T47D (cell line): Measurements from ENCODE around the gene CLEC4F.

Source experiments
- DNase-seq, 2 experiments: peaks; one replicate each; pipeline versions ENCODE4 v3.0.0 to v3.0.0-alpha.2; 2011 to 2012; ENCODE audit warnings: low read depth in 1 of 2, low spot score in 1 of 2
- JUND ChIP-seq: IDR thresholded peaks from 2 replicates; pipeline ENCODE4 v1.6.1; 2012; ENCODE audit warnings: low read depth
- in situ Hi-C: cut with HindIII; loops from 2 replicates; pipeline ENCODE4 v1.10.0; 2016; ENCODE audit warnings: low sequenced_read_pairs, low pct_unique_long_range_greater_than_20kb

Gene CLEC4F

DNA sequence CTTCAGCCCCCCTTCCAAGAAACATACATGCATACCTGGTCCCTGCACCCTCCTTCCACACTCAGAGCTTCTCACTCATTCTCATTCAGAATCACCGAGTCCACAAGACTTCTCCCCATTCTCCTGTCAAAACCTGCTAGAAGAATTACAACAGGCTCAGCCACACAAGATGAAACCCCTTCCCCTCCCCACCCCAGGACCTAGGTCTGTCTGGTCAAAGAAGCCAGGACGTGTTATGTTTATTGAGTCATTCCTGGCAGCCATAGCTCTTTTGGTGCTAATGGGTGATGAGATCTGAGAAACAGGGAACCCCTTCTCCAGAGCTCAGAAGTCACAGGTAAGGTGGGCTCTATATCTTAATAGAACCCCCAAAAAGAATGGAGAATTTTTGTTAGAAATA lies 50.9 kb downstream of the CLEC4F start:
- TF ChIP-seq JUND, result no peak

DNA sequence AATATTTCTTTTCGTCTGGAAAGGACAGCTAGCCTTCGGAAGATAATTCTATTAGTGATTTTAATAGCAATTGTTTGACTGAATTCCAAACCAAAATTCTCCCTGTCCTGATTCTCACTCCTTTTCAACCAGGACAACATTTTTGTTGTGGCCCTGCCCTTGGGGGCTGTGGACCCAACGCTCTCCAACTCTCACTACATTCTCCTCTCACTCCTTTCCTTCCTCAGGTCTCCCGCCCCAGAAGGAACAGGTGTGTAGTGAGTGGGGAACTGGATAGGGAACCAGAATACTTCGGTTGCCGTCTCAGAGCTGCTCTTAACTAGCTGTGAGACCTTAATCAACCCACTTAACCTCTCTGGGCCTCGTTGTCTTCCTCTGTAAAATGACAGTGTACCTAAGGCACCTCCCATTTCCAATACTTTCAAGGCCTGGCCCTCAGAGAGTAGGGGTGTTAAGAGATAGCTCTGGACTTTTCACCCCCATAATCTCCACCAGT lies 51.8 kb downstream of the CLEC4F start:
- no peak for TF ChIP-seq JUND
- in situ Hi-C loops, result no loop called here
- no peak for DNase-seq

More for the DNA sequence above, 50.9 kb downstream of the CLEC4F start:
- no peak for DNase-seq
- in situ Hi-C loops, result no loop called here

DNA sequence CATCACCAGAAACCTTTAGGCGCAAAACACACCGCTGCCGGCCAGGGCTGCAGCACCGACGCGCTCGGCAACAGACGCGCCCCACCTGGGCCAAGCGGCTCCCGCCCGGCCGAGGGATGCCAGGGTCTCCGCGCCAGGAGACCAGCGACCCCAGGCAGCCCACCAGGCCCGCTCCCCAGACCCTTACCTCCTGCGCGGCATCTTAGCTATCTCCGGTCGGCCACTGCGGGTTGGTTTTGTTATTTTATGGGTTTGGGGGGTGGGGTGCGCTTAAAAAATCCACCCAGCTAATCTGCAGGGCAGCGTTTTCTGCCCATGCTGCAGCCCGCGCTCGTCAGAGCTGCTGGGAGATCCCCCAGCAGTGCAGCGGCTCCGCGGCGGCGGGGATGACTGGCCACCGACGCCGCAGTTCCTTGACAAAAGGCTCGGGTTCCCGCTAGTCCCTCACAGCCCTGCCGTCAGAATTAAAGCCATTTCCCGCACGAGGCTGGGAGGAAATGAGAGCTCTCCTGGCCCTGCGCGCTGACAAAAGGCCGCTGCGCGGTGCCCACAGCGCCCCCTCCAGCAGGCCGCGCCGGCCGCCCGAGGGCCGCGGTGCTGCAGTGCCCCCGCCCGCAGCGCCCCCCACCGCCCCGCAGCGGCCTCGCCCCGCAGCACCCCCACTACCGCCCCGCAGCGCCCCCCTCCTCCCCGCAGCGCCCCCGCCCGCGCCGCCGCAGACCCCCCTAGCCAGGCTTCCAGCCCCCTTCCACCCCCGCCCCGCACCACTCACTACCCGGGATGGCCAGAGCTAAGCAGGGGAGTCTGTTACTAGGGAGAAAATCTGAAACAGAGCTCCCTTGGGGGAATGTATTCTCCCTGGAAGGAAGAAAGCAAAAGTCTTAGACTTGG lies 52.5 kb downstream of the CLEC4F start, which contains the start of gene ADD2:
TSS of gene ADD2 (minus strand) at position 502 of the 891 bp plus-strand sequence. CDS start 61,792 bp downstream, outside the sequence.
- in situ Hi-C loops, result no loop called here
- no peak for TF ChIP-seq JUND

DNA sequence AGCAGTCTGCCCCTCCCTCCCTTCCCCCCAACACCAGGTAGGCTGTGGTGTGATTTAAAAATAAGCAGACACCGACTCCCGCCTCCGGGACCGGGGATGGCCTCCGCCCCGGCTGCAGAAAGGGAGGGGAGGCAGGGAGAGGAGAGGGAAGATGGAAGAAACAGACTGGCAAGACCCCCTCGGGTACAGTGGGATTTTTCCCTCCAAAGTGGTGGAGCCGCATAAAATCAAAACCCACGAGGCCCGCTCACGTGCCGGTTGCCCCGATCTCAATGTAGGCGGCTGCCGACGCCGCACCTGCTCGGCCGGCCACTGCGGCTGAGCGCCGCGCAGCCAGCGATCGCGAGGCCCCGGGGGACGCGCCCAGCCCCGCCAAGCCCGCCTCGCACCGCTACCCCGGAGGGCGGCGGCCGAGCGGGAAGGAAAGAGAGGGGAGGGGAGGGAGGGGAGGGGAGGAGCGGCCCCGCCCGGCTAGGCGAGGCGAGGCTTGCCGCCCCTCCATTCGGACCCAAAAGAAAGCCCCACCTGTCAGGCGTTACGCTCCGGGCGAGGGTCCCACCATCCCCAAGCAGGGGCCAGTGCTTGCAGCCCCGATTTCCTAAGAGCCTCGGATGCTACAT lies 53.2 kb downstream of the CLEC4F start:
- no peak for DNase-seq
- no peak for TF ChIP-seq JUND

More for the DNA sequence above, 52.5 kb downstream of the CLEC4F start, which contains the start of gene ADD2:
- no peak for DNase-seq

DNA sequence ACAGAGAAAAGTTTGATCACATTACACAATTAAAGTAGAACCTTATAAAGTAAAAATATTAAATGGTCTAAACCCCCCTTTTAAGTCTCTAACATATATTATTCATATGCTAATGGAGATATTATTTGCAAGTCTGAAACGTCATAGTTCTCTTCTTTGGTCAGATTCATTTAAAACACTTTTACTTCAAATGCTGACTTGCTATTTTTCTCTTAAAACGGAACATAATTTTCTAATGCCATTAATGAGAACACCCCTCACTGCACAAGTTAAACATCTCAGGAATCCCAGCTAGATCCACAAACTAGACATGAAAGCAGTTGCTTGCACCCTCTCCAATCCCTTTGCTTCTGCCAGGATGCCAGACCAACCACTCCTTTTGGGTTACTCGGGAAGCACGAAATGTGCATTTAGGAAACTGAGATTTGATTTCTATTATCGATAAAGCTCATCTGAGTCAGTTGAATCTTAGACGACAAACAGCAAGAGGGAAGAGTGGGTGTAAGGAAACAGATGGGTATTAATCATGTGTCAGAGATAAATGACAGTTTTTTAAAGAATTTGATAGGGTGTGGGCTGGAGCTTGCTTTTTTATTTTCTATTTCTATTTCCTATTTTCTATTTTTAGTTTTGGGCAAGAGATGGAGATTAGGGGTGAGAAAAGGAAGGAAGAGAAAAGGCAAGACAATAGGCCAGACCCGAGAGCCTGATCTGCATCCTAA lies 53.9 kb downstream of the CLEC4F start:
- in situ Hi-C loops, result no loop called here
- TF ChIP-seq JUND, result no peak
- DNase-seq, result no peak

More for the DNA sequence above, 53.2 kb downstream of the CLEC4F start:
- in situ Hi-C loops, result no loop called here

DNA sequence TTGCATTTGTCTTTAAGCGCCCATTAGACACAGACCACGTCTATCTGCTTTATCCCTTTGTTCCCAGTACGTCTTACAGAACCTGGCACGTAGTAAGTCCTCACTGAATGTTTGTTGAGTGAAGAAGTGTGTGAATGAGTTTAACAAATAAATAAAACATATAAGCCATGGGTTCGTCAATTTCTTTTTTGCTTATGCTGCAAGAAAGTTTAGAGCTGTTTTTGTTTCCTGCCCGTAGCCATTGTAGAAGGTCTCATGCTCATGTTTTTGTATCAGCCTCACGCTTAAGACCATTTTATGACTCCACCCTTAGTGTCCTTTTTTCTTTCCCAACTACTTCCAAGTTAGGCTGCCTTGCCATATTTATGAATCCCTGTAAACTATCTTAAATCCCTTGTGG lies 54.9 kb downstream of the CLEC4F start:
- in situ Hi-C loops, result no loop called here
- TF ChIP-seq JUND, result no peak
- no peak for DNase-seq

DNA sequence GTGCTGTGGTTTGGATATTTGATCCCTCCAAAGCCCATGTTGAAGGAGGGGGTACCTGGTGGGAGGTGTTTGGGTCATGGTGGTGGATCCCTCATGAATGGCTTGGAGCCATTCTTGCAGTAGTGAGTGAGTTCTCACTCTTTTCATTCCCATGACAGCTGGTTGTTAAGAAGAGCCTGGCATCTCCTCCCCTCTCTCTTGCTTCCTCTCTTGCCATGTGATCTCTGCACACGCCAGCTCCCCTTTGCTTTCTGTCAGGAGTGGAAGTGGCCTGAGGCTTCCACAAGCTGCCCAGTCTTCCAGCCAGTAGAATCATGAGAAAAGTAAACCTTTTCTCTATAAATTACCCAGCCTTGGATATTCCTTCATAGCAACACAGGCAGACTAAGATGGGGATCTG lies 61.0 kb downstream of the CLEC4F start:
- no peak for TF ChIP-seq JUND
- DNase-seq, result no peak
- in situ Hi-C loops, result no loop called here
